K562 (cell line): ENCODE data around the gene FAM118B. TPM values are rescaled to one million over a fixed set of nuclear protein-coding genes. Genes with fewer than 3 reads are reported as not detected.

Experiments used
- ATAC-seq: fragments of 200-7000 bp; cut with Tn5 transposase; 3 replicates; pipeline ENCODE4 v1.9.1; 2020; ENCODE audit warnings: moderate library complexity
- BruUV-seq: library from RNA; stranded (reverse); fragments of 400-500 nt; replicated peaks from 2 replicates; lab custom pipeline; 2021; lab: Mats Ljungman, UMichigan
- CTCF ChIA-PET: fragments of 300-600 bp; formaldehyde crosslinking; extraction: SDS; loops from one replicate; lab custom pipeline; 2021; ENCODE audit warnings: low intra/inter-chr PET ratio; lab: Yijun Ruan, JAX
- POLR2A ChIA-PET: fragments of 300-600, 350-650 bp; sonication (Branson Sonifier 250); formaldehyde crosslinking; extraction: SDS; loops from one replicate; lab custom pipeline; 2021; ENCODE audit warnings: antibody characterized with exemption, inconsistent platforms; lab: Yijun Ruan, JAX
- DNase-seq, 4 experiments: peaks; one replicate each; pipeline versions ENCODE4 v3.0.0 to v3.0.0-alpha.2; 2011 to 2018; ENCODE audit warnings: low spot score in 3 of 4, mixed read lengths in 3 of 4; ENCODE audit errors: extremely low read depth in 1 of 4
- FAIRE-seq: peaks from 2 replicates; lab custom pipeline; 2011; peaks lifted over from hg19 to GRCh38; lab: Jason Lieb, UNC
- H2AFZ ChIP-seq: 2 replicates; pipeline ENCODE4 v1.6.0; 2011; ENCODE audit warnings: low read depth, low read length, control low read depth, inconsistent platforms
- H3K27ac ChIP-seq: fragments of 200-600 bp; 3 replicates; pipeline ENCODE4 v1.8.0; 2011; ENCODE audit warnings: low read depth, mild to moderate bottlenecking, control low read depth, inconsistent platforms, low read length, moderate library complexity, mixed read lengths; ENCODE audit errors: extremely low read depth
- H3K27me3 ChIP-seq, 2 experiments: fragments of 300-600 bp in 1 of 2; 2 replicates in 1 of 2; 3 replicates in 1 of 2; pipeline versions ENCODE4 v1.6.0 to v1.8.0; 2011; ENCODE audit warnings: inconsistent platforms in 2 of 2, low read length in 2 of 2, mild to moderate bottlenecking in 1 of 2, mixed read lengths in 1 of 2, moderate library complexity in 1 of 2; ENCODE audit not compliant: control insufficient read depth in 2 of 2, insufficient read depth in 2 of 2
- H3K36me3 ChIP-seq: fragments of 300-600 bp; 3 replicates; pipeline ENCODE4 v1.8.0; 2011; ENCODE audit warnings: mild to moderate bottlenecking, low read length, inconsistent platforms; ENCODE audit not compliant: control insufficient read depth, insufficient read depth
- H3K4me1 ChIP-seq, 2 experiments: fragments of 200-600 bp in 1 of 2; replicated peaks in 1 of 2; 2 replicates in 1 of 2; 3 replicates in 1 of 2; pipeline versions ENCODE4 v1.5.1 to v1.8.0; 2011; ENCODE audit warnings: inconsistent platforms in 2 of 2, low read length in 2 of 2, mild to moderate bottlenecking in 1 of 2, mixed read lengths in 1 of 2, moderate library complexity in 1 of 2; ENCODE audit not compliant: control insufficient read depth in 2 of 2, insufficient read depth in 2 of 2
- H3K4me2 ChIP-seq: 2 replicates; pipeline ENCODE4 v1.6.1; 2011; ENCODE audit warnings: low read length, control low read depth, inconsistent platforms, mixed read lengths; ENCODE audit not compliant: insufficient read depth
- H3K4me3 ChIP-seq: fragments of 200-600 bp; sonication (generic), shearing (Covaris generic); 2 replicates; pipeline ENCODE4 v1.5.1; 2016; ENCODE audit warnings: control low read depth, inconsistent platforms
- H3K79me2 ChIP-seq: fragments of 200-600 bp; 3 replicates; pipeline ENCODE4 v1.8.0; 2011; ENCODE audit warnings: low read length, inconsistent platforms; ENCODE audit not compliant: control insufficient read depth, insufficient read depth
- H3K9ac ChIP-seq, 2 experiments: 2 replicates each; pipeline versions ENCODE4 v1.6.0 to v1.6.1; 2011; ENCODE audit warnings: low read depth in 2 of 2, low read length in 2 of 2, control low read depth in 1 of 2, inconsistent platforms in 1 of 2, mild to moderate bottlenecking in 1 of 2, mixed read lengths in 1 of 2; ENCODE audit not compliant: insufficient read depth in 1 of 2
- H3K9me1 ChIP-seq: one replicate; pipeline ENCODE4 v1.6.0; 2011; ENCODE audit warnings: inconsistent platforms, mild to moderate bottlenecking, low read length, moderate library complexity; ENCODE audit not compliant: control insufficient read depth, insufficient read depth
- H3K9me3 ChIP-seq: replicated peaks from 2 replicates; pipeline ENCODE4 v1.5.1; 2011; ENCODE audit warnings: low read depth, low read length, inconsistent platforms; ENCODE audit not compliant: control insufficient read depth, insufficient read depth
- H4K20me1 ChIP-seq: replicated peaks from 2 replicates; pipeline ENCODE4 v1.6.1; 2011; ENCODE audit warnings: low read length, inconsistent platforms, mixed read lengths; ENCODE audit not compliant: control insufficient read depth, insufficient read depth
- CBX5 ChIP-seq: IDR thresholded peaks from 2 replicates; pipeline ENCODE4 v1.6.1; 2014; ENCODE audit warnings: low read depth, borderline replicate concordance
- EP300 ChIP-seq: IDR thresholded peaks from 2 replicates; pipeline ENCODE4 v1.6.1; 2012; ENCODE audit warnings: low read length, improper control_type of control experiment
- GTF2A2 ChIP-seq: IDR thresholded peaks from 2 replicates; pipeline ENCODE4 v1.6.1; 2016; ENCODE audit warnings: mild to moderate bottlenecking, missing genetic modification characterization, missing compliant biosample characterization
- MYNN ChIP-seq, 2 experiments: sonication (generic); formaldehyde crosslinking in 1 of 2; IDR thresholded peaks; 2 replicates each; pipeline versions ENCODE4 v1.5.0 to v1.6.1; 2016 to 2020; ENCODE audit warnings: antibody characterized with exemption in 1 of 2, missing genetic modification reagents in 1 of 2
- NFXL1 ChIP-seq: fragments of 450-650 bp; formaldehyde crosslinking; IDR thresholded peaks from 2 replicates; pipeline ENCODE4 v1.4.0; 2021; ENCODE audit warnings: mild to moderate bottlenecking
- PREB ChIP-seq: sonication (generic); formaldehyde crosslinking; IDR thresholded peaks from 2 replicates; pipeline ENCODE4 v1.8.1; 2023; ENCODE audit warnings: mild to moderate bottlenecking, missing genetic modification reagents
- RUNX1 ChIP-seq: sonication (generic); IDR thresholded peaks from 2 replicates; pipeline ENCODE4 v1.6.1; 2016; ENCODE audit warnings: antibody characterized with exemption, low read depth
- XRCC4 ChIP-seq: IDR thresholded peaks from one replicate; pipeline ENCODE4 v1.6.1; 2011; ENCODE audit not compliant: insufficient read depth, insufficient read length; ENCODE audit errors: extremely low read depth
- ZC3H4 ChIP-seq: sonication (generic); formaldehyde crosslinking; IDR thresholded peaks from 2 replicates; pipeline ENCODE4 v1.9.0; 2021; ENCODE audit warnings: missing genetic modification reagents, borderline replicate concordance
- ZNF280B ChIP-seq: fragments of 250-450 bp; sonication (Bioruptor Pico); IDR thresholded peaks from 2 replicates; pipeline ENCODE4 v1.5.1; 2021; ENCODE audit warnings: mild to moderate bottlenecking
- ZNF589 ChIP-seq: fragments of 200-800 bp; sonication (Bioruptor generic); IDR thresholded peaks from 2 replicates; pipeline ENCODE4 v1.6.1; 2016; ENCODE audit warnings: low read depth, missing genetic modification characterization, missing compliant biosample characterization
- WGBS: fragments of 100-300 bp; shearing (Covaris generic); methylation state at CpG from one replicate; pipeline ENCODE4 v1.1.6; 2016; ENCODE audit warnings: low coverage, mixed read lengths; ENCODE audit not compliant: insufficient coverage; ENCODE audit errors: missing lambda C conversion rate; 5-methylcytosine and 5-hydroxymethylcytosine counted together
- in situ Hi-C: fragments of 300-500 bp; cut with MboI; formaldehyde crosslinking; loops from 4 replicates; pipeline ENCODE4 v1.15.0; 2018; ENCODE audit warnings: inconsistent platforms, mixed read lengths
- intact Hi-C: fragments of 100-400 bp; cut with micrococcal nuclease; formaldehyde crosslinking; loops from 2 replicates; pipeline ENCODE4 v1.14.2; 2022
- polyA plus RNA-seq, 8 experiments: library from polyadenylated mRNA; depleted of rRNA in 4 of 8; stranded (reverse) in 5 of 8; unstranded in 3 of 8; fragments of >200 nt; fragmentation: Nextera tagmentation in 2 of 8; fragmentation: Illumina TruSeq in 1 of 8; extraction: Ambion mirVana in 2 of 8; extraction: Trizol in 1 of 8; gene quantifications; 2 replicates each; pipeline versions ENCODE4 v1.2.1 to v1.2.3, GENCODE V29; 2011 to 2014; ENCODE audit warnings: inconsistent platforms in 1 of 8, missing spikeins in 1 of 8
- total RNA-seq, 7 experiments: library from RNA; depleted of rRNA in 6 of 7; stranded (reverse); fragments of >200 nt in 6 of 7; fragmentation: Illumina TruSeq in 2 of 7; extraction: Trizol in 2 of 7; gene quantifications; 2 replicates each; pipeline versions ENCODE4 v1.2.1 to v1.2.3, GENCODE V29; 2011 to 2021; ENCODE audit warnings: low replicate concordance in 1 of 7

Gene FAM118B
- total and polyA plus RNA-seq, 9 of the 15 experiments (the other 6 are each of a cell fraction or from before 2014, with no cell fraction given): 12.0 to 49.0 (median 22.1) TPM

GRCh38 chr11:126216526-126217305 lies 5.1 kb downstream of the FAM118B start:
- H3K4me3 ChIP-seq: no peak overlapping the region
- peaks cover 0 to 7% of the 10 kb centered on the region in 2 experiments; a peak in 2 of 5 replicates for H3K4me1 ChIP-seq
- intact Hi-C loops: no loop called here
- H3K27ac ChIP-seq: no peak overlapping the region
- H3K36me3 ChIP-seq: no peaks in the 10 kb centered on the region
- no peak overlapping the region for H3K4me2 ChIP-seq
- POLR2A ChIA-PET: no interaction called here
- H4K20me1 ChIP-seq: peaks cover 3% of the 10 kb centered on the region; the same call in 1 of the 2 replicates
- TF ChIP-seq NFXL1 (CRISPR knock-in tag) (no peak), GTF2A2 (no peak), ZNF589 (CRISPR knock-in tag) (no peak), RUNX1 (no peak), PREB (CRISPR knock-in tag) (no peak), ZC3H4 (CRISPR knock-in tag) (no peak), XRCC4 (no peak), ZNF280B (CRISPR knock-in tag) (no peak), EP300 (no peak), CBX5 (no peak), MYNN (IDR thresholded peaks at IDR 0.05) (no peak), MYNN (CRISPR knock-in tag; IDR thresholded peaks at IDR 0.05) (no peak)
- TF ChIP-seq, all 486 proteins: peak for 0
- CTCF ChIA-PET: interaction anchor here (0.8 kb wide), 1 partner anchor 276 kb away, joined by 3 read pairs; no protein-coding TSS in a partner anchor
- no peaks in the 10 kb centered on the region for H3K9me1 ChIP-seq
- no TSS peak for BruUV-seq
- no peaks in the 10 kb centered on the region for H3K27me3 ChIP-seq
- 0 out of 4 replicates have a peak overlapping the region, but pooled peaks of 1 of the 2 experiments have one; percentile 15 for H3K9ac ChIP-seq
- peaks cover 72% of the 10 kb centered on the region for H3K79me2 ChIP-seq
- H2AFZ ChIP-seq: no peak overlapping the region
- no peak for DNase-seq
- in situ Hi-C loops: no loop called here
- no peak for ATAC-seq
- no peak for FAIRE-seq
- H3K9me3 ChIP-seq: no peaks in the 10 kb centered on the region
- 43% methylated on average over 6 of the region's 6 CpGs for WGBS
